NB4 (cell line): ENCODE results near the gene ABHD10.

ENCODE experiments used
- CTCF ChIP-seq: IDR thresholded peaks from one replicate; pipeline ENCODE4 v1.5.1; 2012; ENCODE audit warnings: low read depth, low read length
- MAX ChIP-seq: IDR thresholded peaks from 2 replicates; pipeline ENCODE4 v1.6.1; 2011; ENCODE audit warnings: low read depth, low read length
- POLR2A ChIP-seq: IDR thresholded peaks from 2 replicates; pipeline ENCODE4 v1.6.1; 2011; ENCODE audit warnings: mild to moderate bottlenecking; ENCODE audit not compliant: insufficient read length; ENCODE audit errors: extremely low read depth

DNA sequence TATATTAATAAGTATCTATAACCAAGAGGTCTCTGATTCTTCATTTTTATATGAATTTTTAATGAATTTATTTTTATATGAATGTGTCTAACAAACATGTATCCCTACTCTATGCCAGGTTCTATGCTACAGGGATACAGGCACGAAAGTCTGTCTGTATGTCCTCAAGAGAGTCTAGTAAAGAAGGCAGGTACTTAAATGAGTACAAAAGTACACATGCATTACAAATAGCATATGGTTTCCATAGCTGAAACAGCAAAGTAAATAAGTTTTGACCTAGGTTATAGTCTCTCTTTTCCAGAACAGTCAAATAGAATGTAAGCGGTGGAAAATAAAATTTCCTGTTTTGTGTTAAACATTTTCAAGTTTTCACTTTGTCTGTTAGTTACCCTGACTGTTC, 13.3 kb upstream of the ABHD10 start:
- TF ChIP-seq CTCF (no peak), POLR2A (no peak), MAX (no peak)
